GM23248 (cell line): ENCODE measurements around the gene RNF145. TPM values are rescaled to one million over a fixed set of nuclear protein-coding genes. Genes with fewer than 3 reads are reported as not detected.

Source experiments
- DNase-seq: peaks from one replicate; pipeline ENCODE4 v3.0.0-alpha.2; 2015
- H2AFZ ChIP-seq: fragments of 200-600 bp; sonication (generic); 2 replicates; pipeline ENCODE4 v1.6.1; 2016; ENCODE audit warnings: antibody characterized with exemption
- H3F3A ChIP-seq: fragments of 200-600 bp; sonication (generic); 2 replicates; pipeline ENCODE4 v1.6.1; 2016; ENCODE audit warnings: mild to moderate bottlenecking, antibody characterized with exemption, mixed run types; ENCODE audit not compliant: insufficient read depth
- H3K27ac ChIP-seq: fragments of 200-600 bp; sonication (generic); 2 replicates; pipeline ENCODE4 v1.5.1; 2016; ENCODE audit warnings: mild to moderate bottlenecking
- H3K27me3 ChIP-seq: fragments of 200-600 bp; sonication (generic); replicated peaks from 2 replicates; pipeline ENCODE4 v1.6.1; 2016; ENCODE audit warnings: mild to moderate bottlenecking; ENCODE audit not compliant: insufficient read depth
- H3K36me3 ChIP-seq: fragments of 200-600 bp; sonication (generic); 2 replicates; pipeline ENCODE4 v1.6.1; 2016; ENCODE audit warnings: low read depth, mild to moderate bottlenecking
- H3K4me1 ChIP-seq: fragments of 200-600 bp; sonication (generic); 2 replicates; pipeline ENCODE4 v1.6.1; 2016; ENCODE audit warnings: mild to moderate bottlenecking; ENCODE audit not compliant: insufficient read depth
- H3K4me2 ChIP-seq: fragments of 200-600 bp; sonication (generic); one replicate; pipeline ENCODE4 v1.6.1; 2016; ENCODE audit warnings: mild to moderate bottlenecking; ENCODE audit not compliant: unreplicated experiment
- H3K4me3 ChIP-seq: fragments of 200-600 bp; sonication (generic); 2 replicates; pipeline ENCODE4 v1.5.1; 2016; ENCODE audit warnings: mild to moderate bottlenecking
- H3K79me2 ChIP-seq: fragments of 200-600 bp; sonication (generic); 2 replicates; pipeline ENCODE4 v1.6.1; 2016; ENCODE audit warnings: mild to moderate bottlenecking; ENCODE audit not compliant: insufficient read depth
- H3K9ac ChIP-seq: fragments of 200-600 bp; sonication (generic); 2 replicates; pipeline ENCODE4 v1.6.1; 2016; ENCODE audit warnings: mild to moderate bottlenecking
- H3K9me2 ChIP-seq: fragments of 200-600 bp; sonication (generic); 2 replicates; pipeline ENCODE4 v1.6.1; 2016; ENCODE audit warnings: mixed run types, mild to moderate bottlenecking, moderate library complexity; ENCODE audit not compliant: insufficient read depth
- H3K9me3 ChIP-seq: fragments of 200-600 bp; sonication (generic); one replicate; pipeline ENCODE4 v1.6.1; 2017; ENCODE audit warnings: low read depth
- H4K20me1 ChIP-seq: fragments of 200-600 bp; sonication (generic); 2 replicates; pipeline ENCODE4 v1.6.0; 2016; ENCODE audit not compliant: insufficient read depth
- EZH2 ChIP-seq: fragments of 200-600 bp; sonication (generic); IDR thresholded peaks from 2 replicates; pipeline ENCODE4 v1.6.1; 2018; ENCODE audit warnings: antibody characterized with exemption, mild to moderate bottlenecking; ENCODE audit not compliant: insufficient read depth, poor library complexity, severe bottlenecking
- EZH2phosphoT487 ChIP-seq: fragments of 200-600 bp; sonication (generic); IDR thresholded peaks from 2 replicates; pipeline ENCODE4 v1.6.1; 2018; ENCODE audit warnings: antibody characterized with exemption, moderate library complexity, mild to moderate bottlenecking, low read depth; ENCODE audit not compliant: insufficient read depth
- WGBS, 2 experiments: methylation state at CpG; one replicate each; pipeline ENCODE4 v1.1.6; 2015 to 2017; ENCODE audit warnings: low lambda C conversion rate in 2 of 2, low coverage in 1 of 2; ENCODE audit errors: missing lambda C conversion rate in 2 of 2; 5-methylcytosine and 5-hydroxymethylcytosine counted together
- in situ Hi-C: fragments of 300-500 bp; cut with MboI; formaldehyde crosslinking; loops from 2 replicates; pipeline ENCODE4 v1.15.0; 2020
- polyA plus RNA-seq: library from polyadenylated mRNA; unstranded; fragments of >200 nt; fragmentation: Nextera tagmentation; extraction: Ambion mirVana; gene quantifications from 2 replicates; pipeline ENCODE4 v1.2.1, GENCODE V29; 2016
- total RNA-seq: library from RNA; depleted of rRNA; stranded (reverse); fragments of >200 nt; shearing (Covaris generic); gene quantifications from 2 replicates; pipeline ENCODE4 v1.2.3, GENCODE V29; 2014

The RNF145 gene
- total and polyA plus RNA-seq, 2 experiments from 2014 or later: 9.2 to 38.7 TPM

- Histone ChIP-seq H3K9me2 (no peaks in the 10 kb centered on the region), H2AFZ (no peak overlapping the region), H3K36me3 (no peaks in the 10 kb centered on the region), H3K4me1 (no peaks in the 10 kb centered on the region), H3K27me3 (no peaks in the 10 kb centered on the region), H3K79me2 (no peaks in the 10 kb centered on the region), H3K9ac (no peak overlapping the region), H4K20me1 (no peaks in the 10 kb centered on the region), H3K9me3 (no peaks in the 10 kb centered on the region), H3K4me3 (no peak overlapping the region), H3K4me2 (no peak overlapping the region), H3K27ac (no peak overlapping the region), H3F3A (no peaks in the 10 kb centered on the region)
- no peak for DNase-seq
- in situ Hi-C loops: no loop called here
- 42 to 53% methylated on average over 2 of the region's 2 CpGs for WGBS, 2 experiments
- TF ChIP-seq EZH2phosphoT487 (no peak), EZH2 (no peak)
Observed at GRCh38 chr5:159224471-159224870, 15.1 kb upstream of the RNF145 start.

- no peak overlapping the region for H3K4me3 ChIP-seq
- 72 to 77% methylated on average over 3 of the region's 3 CpGs for WGBS, 2 experiments
- DNase-seq: no peak
- in situ Hi-C loops: no loop called here
- no peaks in the 10 kb centered on the region for H3K9me3 ChIP-seq
- TF ChIP-seq EZH2: no peak
- no peak for TF ChIP-seq EZH2phosphoT487
- no peaks in the 10 kb centered on the region for H3F3A ChIP-seq
- H2AFZ ChIP-seq: no peak overlapping the region
- H3K27me3 ChIP-seq: no peaks in the 10 kb centered on the region
- no peaks in the 10 kb centered on the region for H3K9me2 ChIP-seq
- no peak overlapping the region for H3K27ac ChIP-seq
- 0 out of 2 replicates have a peak, but pooled peaks cover 3% of the 10 kb centered on the region for H3K4me1 ChIP-seq
- no peaks in the 10 kb centered on the region for H3K36me3 ChIP-seq
- no peaks in the 10 kb centered on the region for H4K20me1 ChIP-seq
- H3K9ac ChIP-seq: no peak overlapping the region
- no peak overlapping the region for H3K4me2 ChIP-seq
- H3K79me2 ChIP-seq: no peaks in the 10 kb centered on the region
Observed at GRCh38 chr5:159223469-159223868, 14.1 kb upstream of the RNF145 start.

DNA sequence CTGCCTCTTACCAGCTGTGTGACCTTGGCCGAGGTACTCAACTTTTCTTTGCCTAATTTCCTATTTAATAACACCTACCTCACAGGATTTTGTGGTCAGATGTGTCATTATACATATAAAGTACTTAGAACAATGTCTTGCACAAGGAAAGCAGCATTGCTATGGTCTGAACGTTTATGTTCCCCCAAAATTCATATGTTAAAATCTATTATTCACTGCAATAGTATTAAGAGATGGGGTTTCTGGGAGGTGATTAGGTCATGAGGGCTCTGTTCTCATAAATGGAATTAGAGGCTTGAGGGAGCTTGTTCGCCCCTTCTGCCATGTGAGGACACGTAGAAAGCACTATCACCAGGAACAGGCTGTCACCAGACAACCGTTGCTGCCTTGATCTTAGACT, 10.9 kb upstream of the RNF145 start:
- Histone ChIP-seq H3K9me3 (no peaks in the 10 kb centered on the region), H3K79me2 (no peaks in the 10 kb centered on the region), H4K20me1 (no peaks in the 10 kb centered on the region), H3F3A (no peaks in the 10 kb centered on the region), H3K4me1 (0 out of 2 replicates have a peak, but pooled peaks cover 6% of the 10 kb centered on the region), H3K4me2 (no peak overlapping the region), H2AFZ (no peak overlapping the region), H3K9me2 (no peaks in the 10 kb centered on the region), H3K27me3 (no peaks in the 10 kb centered on the region), H3K27ac (no peak overlapping the region), H3K36me3 (no peaks in the 10 kb centered on the region), H3K4me3 (no peak overlapping the region), H3K9ac (no peak overlapping the region)
- in situ Hi-C loops: no loop called here
- DNase-seq: peak; percentile 22
- 56 to 58% methylated on average over 5 of the region's 5 CpGs for WGBS, 2 experiments
- TF ChIP-seq EZH2 (no peak), EZH2phosphoT487 (no peak)

DNA sequence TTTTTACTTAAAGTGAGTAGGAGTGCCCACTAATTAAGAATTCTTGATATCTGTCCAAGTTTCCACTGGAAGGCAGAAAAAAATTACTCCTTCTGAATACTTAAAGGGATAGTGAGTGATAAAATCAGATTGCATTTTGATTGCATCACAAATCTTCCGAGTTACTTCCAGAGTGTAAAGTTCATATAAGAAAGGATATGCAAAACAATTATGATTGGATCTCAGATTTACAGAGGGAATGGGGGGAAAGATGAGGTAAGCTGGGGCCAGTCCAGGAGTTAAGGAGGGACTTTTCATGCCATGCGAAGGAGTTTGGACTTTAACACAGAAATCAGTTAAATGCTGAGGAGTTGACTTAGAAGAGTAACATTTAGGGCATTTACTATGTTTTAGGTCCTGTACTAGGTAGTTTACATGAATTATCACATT, 9.3 kb upstream of the RNF145 start:
- in situ Hi-C loops: no loop called here
- Histone ChIP-seq H3K4me1 (0 out of 2 replicates have a peak, but pooled peaks cover 6% of the 10 kb centered on the region), H3K4me3 (no peak overlapping the region), H3K27me3 (no peaks in the 10 kb centered on the region), H3K27ac (no peak overlapping the region), H3K9me2 (no peaks in the 10 kb centered on the region), H3K4me2 (no peak overlapping the region), H3K79me2 (no peaks in the 10 kb centered on the region), H2AFZ (peak overlapping the region; percentile 35; the same call in 1 of the 2 replicates), H4K20me1 (no peaks in the 10 kb centered on the region), H3F3A (no peaks in the 10 kb centered on the region), H3K9ac (no peak overlapping the region), H3K36me3 (no peaks in the 10 kb centered on the region), H3K9me3 (no peaks in the 10 kb centered on the region)
- no peak for TF ChIP-seq EZH2
- no peak for TF ChIP-seq EZH2phosphoT487
- peak; percentile 39 for DNase-seq
- WGBS, 2 experiments: 49 to 56% methylated on average over 2 of the region's 2 CpGs

- Histone ChIP-seq H3K9ac (no peak overlapping the region), H3F3A (no peaks in the 10 kb centered on the region), H3K36me3 (no peaks in the 10 kb centered on the region), H3K4me3 (no peak overlapping the region), H3K27ac (no peak overlapping the region), H3K9me2 (no peaks in the 10 kb centered on the region), H3K79me2 (no peaks in the 10 kb centered on the region), H3K4me1 (0 out of 2 replicates have a peak, but pooled peaks cover 6% of the 10 kb centered on the region), H3K9me3 (no peaks in the 10 kb centered on the region), H4K20me1 (no peaks in the 10 kb centered on the region), H2AFZ (no peak overlapping the region), H3K4me2 (no peak overlapping the region), H3K27me3 (no peaks in the 10 kb centered on the region)
- WGBS, 2 experiments: 73 to 81% methylated on average over 2 of the region's 2 CpGs
- TF ChIP-seq EZH2phosphoT487 (no peak), EZH2 (no peak)
- in situ Hi-C loops: no loop called here
- no peak for DNase-seq
Observed at GRCh38 chr5:159217236-159217635, 7.9 kb upstream of the RNF145 start.
